ENCODE results near the gene PEAK3.

GRCh38 chr19:2312820-2313501, 31.0 kb upstream of the PEAK3 start:
- TF ChIP-seq TAF1 (IDR thresholded peaks at IDR 0.05; ENCODE audit: low read depth, low read length) (no peak), POLR2A (IDR thresholded peaks at IDR 0.05; ENCODE audit: low read depth, low read length) (no peak), POLR2AphosphoS5 (IDR thresholded peaks at IDR 0.05; ENCODE audit: low read depth, low read length) (no peak)

Measured in GM12891 (cell line).